Lower leg skin (tissue), 4 donors: Measurements from ENCODE around the gene ABTB2. TPM values are rescaled to one million over a fixed set of nuclear protein-coding genes. Genes with fewer than 3 reads are reported as not detected.

ENCODE experiments used
- DNase-seq, 2 donors: peaks; one replicate each; pipeline ENCODE4 v3.0.0-alpha.2; 2019; ENCODE audit warnings: low spot score in 2 of 2
- H3K4me3 ChIP-seq: fragments of 200-600 bp; sonication (generic); 2 replicates; pipeline ENCODE4 v1.5.1; 2017; ENCODE audit warnings: mild to moderate bottlenecking, low read depth; ENCODE audit not compliant: poor library complexity, severe bottlenecking
- POLR2A ChIP-seq, 2 donors: fragments of 450-650 bp; IDR thresholded peaks; one replicate each; pipeline ENCODE4 v1.6.1; 2016 to 2017; ENCODE audit warnings: antibody characterized with exemption in 2 of 2, mild to moderate bottlenecking in 1 of 2, moderate library complexity in 1 of 2
- whole genome bisulfite sequencing, 2 donors: methylation state at CpG; one replicate each; pipeline ENCODE4 v1.1.5; 2018; 5-methylcytosine and 5-hydroxymethylcytosine counted together
- intact Hi-C: fragments of 100-400 bp; cut with DNase I; formaldehyde crosslinking; loops from one replicate; pipeline ENCODE4 v1.15.0; 2023; ENCODE audit warnings: low total_unique reads
- total RNA-seq, 4 donors: library from RNA; depleted of rRNA; stranded (reverse); fragments of >200 nt; gene quantifications; one replicate each; pipeline ENCODE4 v1.1.0, GENCODE V29; 2016
- TF ChIP-seq, protein P1 (sequence below), 3 donors: fragments of 450-650 bp; IDR thresholded peaks; one replicate each; pipeline ENCODE4 v1.5.1; 2016; ENCODE audit warnings: antibody characterized with exemption in 3 of 3, mild to moderate bottlenecking in 3 of 3, moderate library complexity in 2 of 3

ABTB2 gene
- total RNA-seq, 4 donors from 2014 or later = 6.1 to 24.2 (median 11.1) TPM

DNA sequence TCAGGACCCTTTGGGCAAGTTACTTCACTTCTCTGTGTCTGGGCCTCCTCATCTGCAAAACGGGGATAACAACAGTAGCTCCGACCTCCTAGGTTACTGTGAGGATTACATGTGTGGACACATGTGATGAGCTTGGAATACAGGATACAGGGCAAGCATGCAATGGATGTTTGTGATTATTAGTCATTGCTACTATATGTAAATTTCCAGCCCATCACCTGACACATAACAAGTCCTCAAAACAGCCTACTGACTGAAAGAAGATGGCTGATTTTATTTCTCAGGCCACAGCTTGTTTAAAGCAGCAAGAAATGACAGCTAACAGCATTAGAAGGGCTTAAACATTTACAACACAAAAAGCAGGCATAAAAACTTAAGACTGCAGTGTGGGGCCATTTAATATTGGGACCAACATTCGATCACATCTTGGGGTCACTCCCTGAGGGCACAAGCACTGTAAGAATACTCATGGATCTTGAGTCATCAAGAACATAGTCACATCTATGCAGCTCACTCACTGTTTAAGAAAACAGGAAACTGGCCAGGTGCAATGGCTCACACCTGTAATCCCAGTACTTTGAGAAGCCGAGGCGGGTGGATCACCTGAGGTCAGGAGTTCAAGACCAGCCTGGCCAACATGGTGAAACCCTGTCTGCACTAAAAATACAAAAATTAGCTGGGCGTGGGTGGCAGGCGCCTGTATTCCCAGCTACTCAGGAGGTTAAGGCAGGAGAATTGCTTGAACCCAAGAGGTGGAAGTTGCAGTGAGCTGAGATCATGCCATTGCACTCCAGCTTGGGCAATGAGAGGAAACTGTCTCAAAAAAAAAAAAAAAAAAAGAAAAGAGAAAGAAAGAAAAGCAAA is 49.5 kb downstream of the ABTB2 start:
- H3K4me3 ChIP-seq = no peak overlapping the region
- 64 to 68% methylated on average over 7 of the region's 7 CpGs for WGBS, 2 donors
- intact Hi-C loops = no loop called here
- TF ChIP-seq, protein P1, sequence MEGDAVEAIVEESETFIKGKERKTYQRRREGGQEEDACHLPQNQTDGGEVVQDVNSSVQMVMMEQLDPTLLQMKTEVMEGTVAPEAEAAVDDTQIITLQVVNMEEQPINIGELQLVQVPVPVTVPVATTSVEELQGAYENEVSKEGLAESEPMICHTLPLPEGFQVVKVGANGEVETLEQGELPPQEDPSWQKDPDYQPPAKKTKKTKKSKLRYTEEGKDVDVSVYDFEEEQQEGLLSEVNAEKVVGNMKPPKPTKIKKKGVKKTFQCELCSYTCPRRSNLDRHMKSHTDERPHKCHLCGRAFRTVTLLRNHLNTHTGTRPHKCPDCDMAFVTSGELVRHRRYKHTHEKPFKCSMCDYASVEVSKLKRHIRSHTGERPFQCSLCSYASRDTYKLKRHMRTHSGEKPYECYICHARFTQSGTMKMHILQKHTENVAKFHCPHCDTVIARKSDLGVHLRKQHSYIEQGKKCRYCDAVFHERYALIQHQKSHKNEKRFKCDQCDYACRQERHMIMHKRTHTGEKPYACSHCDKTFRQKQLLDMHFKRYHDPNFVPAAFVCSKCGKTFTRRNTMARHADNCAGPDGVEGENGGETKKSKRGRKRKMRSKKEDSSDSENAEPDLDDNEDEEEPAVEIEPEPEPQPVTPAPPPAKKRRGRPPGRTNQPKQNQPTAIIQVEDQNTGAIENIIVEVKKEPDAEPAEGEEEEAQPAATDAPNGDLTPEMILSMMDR (IDR thresholded peaks at IDR 0.05) = no peak
- DNase-seq = no peak

DNA sequence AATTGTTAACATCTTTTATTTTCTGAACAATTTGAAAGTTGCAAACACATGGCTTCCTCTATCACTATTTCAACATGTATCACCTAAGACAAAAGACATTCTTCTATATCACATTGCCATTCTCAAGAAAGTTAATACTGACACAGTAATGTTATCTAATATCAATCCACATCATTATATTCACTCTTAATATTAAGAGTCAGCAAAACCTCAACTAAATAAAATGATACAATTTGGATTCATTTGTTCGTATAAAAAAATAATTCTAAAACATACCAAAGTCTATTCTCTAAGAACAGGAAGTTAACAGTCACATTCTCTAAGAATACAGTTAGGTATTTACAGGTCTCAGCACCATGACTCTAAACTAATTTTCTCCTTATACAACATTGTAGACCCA is 52.0 kb downstream of the ABTB2 start:
- DNase-seq = no peak
- 76 to 87% methylated on average over 1 of the region's 1 CpG for WGBS, 2 donors
- no peak overlapping the region for H3K4me3 ChIP-seq
- TF ChIP-seq, protein P1 (IDR thresholded peaks at IDR 0.05) = no peak
- TF ChIP-seq POLR2A (IDR thresholded peaks at IDR 0.05) = no peak
- intact Hi-C loops = no loop called here

- WGBS, 2 donors = 72 to 75% methylated on average over 7 of the region's 7 CpGs
- intact Hi-C loops = no loop called here
- TF ChIP-seq, protein P1 (IDR thresholded peaks at IDR 0.05) = no peak
- TF ChIP-seq POLR2A (IDR thresholded peaks at IDR 0.05) = no peak
- DNase-seq = no peak
- H3K4me3 ChIP-seq = no peak overlapping the region
These were observed 52.6 kb downstream of the ABTB2 start for GRCh38 chr11:34305193-34305592.

GRCh38 chr11:34303028-34303570 is 54.7 kb downstream of the ABTB2 start:
- DNase-seq = no peak
- TF ChIP-seq, protein P1 (IDR thresholded peaks at IDR 0.05) = no peak
- TF ChIP-seq POLR2A (IDR thresholded peaks at IDR 0.05) = no peak
- H3K4me3 ChIP-seq = no peak overlapping the region
- intact Hi-C loops = no loop called here
- WGBS, 2 donors = 85 to 86% methylated on average over 4 of the region's 4 CpGs

DNA sequence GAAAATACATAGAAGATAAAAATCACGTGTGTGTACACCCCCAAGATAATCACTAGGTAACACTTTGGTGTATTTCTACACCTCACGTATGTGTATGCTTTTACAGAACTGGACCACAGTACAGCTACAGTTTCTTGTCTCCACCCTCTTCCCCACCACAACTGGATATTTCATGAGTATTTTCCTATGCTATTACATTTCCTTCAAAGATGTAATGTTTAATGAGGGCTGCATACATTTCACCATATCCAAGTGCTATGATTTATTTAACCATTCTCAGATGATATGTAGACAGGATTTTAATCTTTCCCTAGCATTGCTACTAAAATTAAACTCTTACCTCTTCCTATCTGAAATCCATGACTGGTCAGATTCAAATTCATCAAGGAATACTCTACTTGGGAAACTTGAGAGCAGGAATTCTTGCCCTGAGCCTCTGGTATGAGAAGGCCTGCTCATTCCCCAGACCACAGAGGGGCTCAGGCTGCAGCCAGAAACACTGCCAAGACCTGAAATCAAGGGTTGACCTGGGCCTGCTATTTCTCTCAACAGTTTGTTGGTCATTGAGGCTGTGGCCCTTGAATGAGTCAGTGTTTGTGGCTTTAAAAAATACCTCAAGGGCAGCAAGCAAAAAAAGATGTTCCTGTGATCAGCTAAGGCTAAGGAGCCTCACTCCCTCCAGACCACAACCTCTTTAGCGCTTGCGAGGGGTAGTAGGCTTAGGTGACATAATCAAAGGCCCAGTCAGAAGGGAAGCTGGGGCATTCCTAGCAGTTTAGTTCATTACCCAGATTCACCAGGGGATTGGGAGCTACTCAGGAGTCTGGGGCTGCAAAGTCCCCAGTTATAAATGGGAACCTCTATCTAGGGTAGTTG is 55.5 kb downstream of the ABTB2 start:
- no peak for TF ChIP-seq POLR2A (IDR thresholded peaks at IDR 0.05)
- TF ChIP-seq, protein P1 (IDR thresholded peaks at IDR 0.05) = no peak
- DNase-seq = no peak
- no peak overlapping the region for H3K4me3 ChIP-seq
- 81 to 84% methylated on average over 4 of the region's 4 CpGs for WGBS, 2 donors
- intact Hi-C loops = no loop called here
